H9 (cell line): ENCODE results near the gene PDGFB. TPM values are rescaled to one million over a fixed set of nuclear protein-coding genes. Genes with fewer than 3 reads are reported as not detected.

Source experiments
- DNase-seq: peaks from one replicate; pipeline ENCODE4 v3.0.0-alpha.2; 2017
- H2AFZ ChIP-seq: one replicate; pipeline ENCODE4 v1.6.1; 2013; ENCODE audit warnings: mild to moderate bottlenecking, low read length, control low read depth, moderate library complexity
- H2AK5ac ChIP-seq: 2 replicates; pipeline ENCODE4 v1.6.1; 2013; ENCODE audit warnings: low read length, control low read depth, mixed read lengths; ENCODE audit not compliant: insufficient read length
- H2BK120ac ChIP-seq: one replicate; pipeline ENCODE4 v1.6.1; 2013; ENCODE audit warnings: low read depth, mild to moderate bottlenecking, low read length, control low read depth, inconsistent platforms; ENCODE audit not compliant: poor library complexity, severe bottlenecking
- H2BK12ac ChIP-seq: 2 replicates; pipeline ENCODE4 v1.6.1; 2013; ENCODE audit warnings: low read length, control low read depth, mixed read lengths, low read depth; ENCODE audit not compliant: insufficient read length
- H2BK15ac ChIP-seq: 2 replicates; pipeline ENCODE4 v1.6.1; 2013; ENCODE audit warnings: low read depth, low read length, control low read depth
- H2BK20ac ChIP-seq: one replicate; pipeline ENCODE4 v1.6.1; 2013; ENCODE audit warnings: low read depth, mild to moderate bottlenecking, low read length, control low read depth, inconsistent platforms; ENCODE audit not compliant: poor library complexity, severe bottlenecking
- H2BK5ac ChIP-seq: 2 replicates; pipeline ENCODE4 v1.6.1; 2013; ENCODE audit warnings: low read length, control low read depth, mixed read lengths; ENCODE audit not compliant: insufficient read length
- H3K14ac ChIP-seq: 2 replicates; pipeline ENCODE4 v1.6.1; 2013; ENCODE audit warnings: low read length, control low read depth; ENCODE audit not compliant: insufficient read depth
- H3K18ac ChIP-seq: 2 replicates; pipeline ENCODE4 v1.6.1; 2013; ENCODE audit warnings: low read depth, mild to moderate bottlenecking, mixed read lengths, low read length, control low read depth; ENCODE audit not compliant: insufficient read length
- H3K23ac ChIP-seq: 2 replicates; pipeline ENCODE4 v1.6.1; 2013; ENCODE audit warnings: low read length, control low read depth, mixed read lengths, low read depth; ENCODE audit not compliant: insufficient read length
- H3K23me2 ChIP-seq: 2 replicates; pipeline ENCODE4 v1.6.1; 2013; ENCODE audit warnings: low read depth, mild to moderate bottlenecking, mixed read lengths, low read length, control low read depth; ENCODE audit not compliant: insufficient read length, poor library complexity, severe bottlenecking
- H3K27ac ChIP-seq: 2 replicates; pipeline ENCODE4 v1.5.1; 2013; ENCODE audit warnings: low read length, control low read depth, mixed read lengths, low read depth; ENCODE audit not compliant: insufficient read length
- H3K27me3 ChIP-seq: 2 replicates; pipeline ENCODE4 v1.6.1; 2013; ENCODE audit warnings: low read length, control low read depth, inconsistent platforms; ENCODE audit not compliant: insufficient read depth
- H3K4ac ChIP-seq: 2 replicates; pipeline ENCODE4 v1.6.1; 2013; ENCODE audit warnings: low read depth, mild to moderate bottlenecking, control low read depth, inconsistent platforms, low read length, moderate library complexity
- H3K4me1 ChIP-seq: 2 replicates; pipeline ENCODE4 v1.6.1; 2013; ENCODE audit warnings: low read length, control low read depth, inconsistent platforms; ENCODE audit not compliant: insufficient read depth
- H3K4me2 ChIP-seq: 2 replicates; pipeline ENCODE4 v1.6.1; 2013; ENCODE audit warnings: low read length, control low read depth, mixed read lengths; ENCODE audit not compliant: insufficient read length, insufficient read depth
- H3K56ac ChIP-seq: 2 replicates; pipeline ENCODE4 v1.6.1; 2013; ENCODE audit warnings: low read depth, mild to moderate bottlenecking, mixed read lengths, low read length, control low read depth; ENCODE audit not compliant: insufficient read length
- H3K79me1 ChIP-seq: 2 replicates; pipeline ENCODE4 v1.6.1; 2013; ENCODE audit warnings: low read depth, mild to moderate bottlenecking, moderate library complexity, low read length, control low read depth, inconsistent platforms; ENCODE audit not compliant: insufficient read depth, poor library complexity, severe bottlenecking
- H3K79me2 ChIP-seq: 2 replicates; pipeline ENCODE4 v1.6.1; 2013; ENCODE audit warnings: low read length, control low read depth, inconsistent platforms; ENCODE audit not compliant: insufficient read depth
- H3K9ac ChIP-seq: 2 replicates; pipeline ENCODE4 v1.6.1; 2013; ENCODE audit warnings: low read length, control low read depth, mixed read lengths; ENCODE audit not compliant: insufficient read length; ENCODE audit errors: extremely low read depth
- H3K9me3 ChIP-seq: one replicate; pipeline ENCODE4 v1.6.1; 2013; ENCODE audit warnings: low read depth, low read length, inconsistent platforms; ENCODE audit not compliant: control insufficient read depth
- H3T11ph ChIP-seq: one replicate; pipeline ENCODE4 v1.6.1; 2013; ENCODE audit warnings: mild to moderate bottlenecking, low read length, control low read depth, inconsistent platforms
- H4K20me1 ChIP-seq: one replicate; pipeline ENCODE4 v1.6.1; 2013; ENCODE audit not compliant: control insufficient read depth, insufficient read length, insufficient read depth
- H4K5ac ChIP-seq: 2 replicates; pipeline ENCODE4 v1.6.1; 2013; ENCODE audit warnings: low read depth, mild to moderate bottlenecking, mixed read lengths, low read length, control low read depth; ENCODE audit not compliant: insufficient read length
- H4K8ac ChIP-seq: replicated peaks from 2 replicates; pipeline ENCODE4 v1.6.1; 2013; ENCODE audit warnings: low read length, control low read depth, mixed read lengths, low read depth; ENCODE audit not compliant: insufficient read length
- H4K91ac ChIP-seq: 2 replicates; pipeline ENCODE4 v1.6.1; 2013; ENCODE audit warnings: low read depth, mild to moderate bottlenecking, moderate library complexity, mixed read lengths, low read length, control low read depth; ENCODE audit not compliant: insufficient read length
- H3K27ac Mint-ChIP-seq, 3 experiments: 2 replicates in 2 of 3; 3 replicates in 1 of 3; pipeline ENCODE4 v1.8.0; 2020 to 2021; ENCODE audit warnings: mixed read lengths in 3 of 3, mild to moderate bottlenecking in 1 of 3, moderate library complexity in 1 of 3
- H3K27me3 Mint-ChIP-seq: 2 replicates; pipeline ENCODE4 v1.8.0; 2021; ENCODE audit warnings: low read depth, mild to moderate bottlenecking, moderate library complexity, mixed read lengths
- H3K36me3 Mint-ChIP-seq, 3 experiments: 2 replicates in 2 of 3; 3 replicates in 1 of 3; pipeline ENCODE4 v1.8.0; 2020 to 2021; ENCODE audit warnings: low read depth in 3 of 3, mixed read lengths in 3 of 3; ENCODE audit not compliant: insufficient read depth in 1 of 3
- H3K4me1 Mint-ChIP-seq, 2 experiments: 2 replicates each; pipeline ENCODE4 v1.8.0; 2020; ENCODE audit warnings: mixed read lengths in 2 of 2
- H3K4me3 Mint-ChIP-seq, 2 experiments: 2 replicates in 1 of 2; 3 replicates in 1 of 2; pipeline ENCODE4 v1.8.0; 2020 to 2021; ENCODE audit warnings: mild to moderate bottlenecking in 2 of 2, mixed read lengths in 2 of 2, moderate library complexity in 1 of 2
- H3K9me3 Mint-ChIP-seq, 2 experiments: 2 replicates in 1 of 2; 3 replicates in 1 of 2; pipeline ENCODE4 v1.8.0; 2020; ENCODE audit warnings: mild to moderate bottlenecking in 2 of 2, mixed read lengths in 2 of 2, moderate library complexity in 1 of 2
- WGBS: extraction: QIAGEN DNeasy Blood & Tissue Kit; methylation state at CpG from one replicate; pipeline ENCODE4 v1.1.7; 2013; ENCODE audit warnings: missing lambda C conversion rate, low lambda C conversion rate, mixed read lengths; ENCODE audit not compliant: insufficient read length; ENCODE audit errors: extremely low coverage; 5-methylcytosine and 5-hydroxymethylcytosine counted together
- total RNA-seq: library from RNA; stranded (reverse); gene quantifications from 2 replicates; pipeline ENCODE4 v1.2.1, GENCODE V29; 2021
- TF ChIP-seq, protein P1 (sequence below): fragments of 200-600 bp; sonication (generic); conservative IDR thresholded peaks from 3 replicates; pipeline ENCODE4 v1.8.0; 2021; ENCODE audit warnings: antibody characterized with exemption, mild to moderate bottlenecking

Gene PDGFB
- total RNA-seq, 1 experiment from 2014 or later: 6.1 TPM

DNA sequence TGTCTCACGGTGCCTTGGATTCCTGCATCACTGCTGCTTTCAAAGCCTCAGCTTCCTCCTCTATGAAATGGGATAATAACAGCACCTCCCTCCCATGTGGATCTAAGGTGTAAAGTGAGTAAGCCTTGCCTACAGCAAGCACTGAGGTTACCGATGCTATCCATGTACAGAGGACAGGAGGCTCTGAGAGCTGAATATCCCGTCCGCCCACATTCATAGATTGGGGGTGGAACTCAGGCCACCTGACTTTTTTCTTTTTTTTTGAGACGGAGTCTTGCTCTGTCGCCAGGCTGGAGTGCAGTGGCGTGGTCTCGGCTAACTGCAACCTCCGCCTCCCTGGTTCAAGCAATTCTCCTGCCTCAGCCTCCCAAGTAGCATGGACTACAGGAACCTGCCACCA lies 12.5 kb downstream of the PDGFB start:
- Histone ChIP-seq H3K18ac (no peak overlapping the region), H2BK120ac (no peak overlapping the region), H4K91ac (no peak overlapping the region), H4K5ac (no peak overlapping the region), H3K23me2 (no peaks in the 10 kb centered on the region), H2AFZ (no peak overlapping the region), H3K9ac (no peak overlapping the region), H3K14ac (no peak overlapping the region), H2BK12ac (no peak overlapping the region), H3K79me2 (no peaks in the 10 kb centered on the region), H3K4me2 (no peak overlapping the region), H3K4ac (no peak overlapping the region), H2AK5ac (no peak overlapping the region), H3K4me1 (peaks cover 8% of the 10 kb centered on the region; the same call in 1 of the 2 replicates), H2BK5ac (no peak overlapping the region), H3K27ac (no peak overlapping the region), H3K9me3 (no peaks in the 10 kb centered on the region), H2BK20ac (no peak overlapping the region), H4K20me1 (no peaks in the 10 kb centered on the region), H2BK15ac (no peak overlapping the region), H3K79me1 (no peaks in the 10 kb centered on the region), H3K56ac (no peak overlapping the region), H4K8ac (no peak overlapping the region), H3T11ph (no peak overlapping the region), H3K23ac (no peak overlapping the region), H3K27me3 (no peaks in the 10 kb centered on the region; the same call in 1 of the 2 replicates)
- H3K36me3 Mint-ChIP-seq: peaks cover 0 to 7% (median 0%) of the 10 kb centered on the region in 3 experiments; a peak in 3 of 7 replicates
- H3K4me3 Mint-ChIP-seq: no peak overlapping the region
- TF ChIP-seq, protein P1, sequence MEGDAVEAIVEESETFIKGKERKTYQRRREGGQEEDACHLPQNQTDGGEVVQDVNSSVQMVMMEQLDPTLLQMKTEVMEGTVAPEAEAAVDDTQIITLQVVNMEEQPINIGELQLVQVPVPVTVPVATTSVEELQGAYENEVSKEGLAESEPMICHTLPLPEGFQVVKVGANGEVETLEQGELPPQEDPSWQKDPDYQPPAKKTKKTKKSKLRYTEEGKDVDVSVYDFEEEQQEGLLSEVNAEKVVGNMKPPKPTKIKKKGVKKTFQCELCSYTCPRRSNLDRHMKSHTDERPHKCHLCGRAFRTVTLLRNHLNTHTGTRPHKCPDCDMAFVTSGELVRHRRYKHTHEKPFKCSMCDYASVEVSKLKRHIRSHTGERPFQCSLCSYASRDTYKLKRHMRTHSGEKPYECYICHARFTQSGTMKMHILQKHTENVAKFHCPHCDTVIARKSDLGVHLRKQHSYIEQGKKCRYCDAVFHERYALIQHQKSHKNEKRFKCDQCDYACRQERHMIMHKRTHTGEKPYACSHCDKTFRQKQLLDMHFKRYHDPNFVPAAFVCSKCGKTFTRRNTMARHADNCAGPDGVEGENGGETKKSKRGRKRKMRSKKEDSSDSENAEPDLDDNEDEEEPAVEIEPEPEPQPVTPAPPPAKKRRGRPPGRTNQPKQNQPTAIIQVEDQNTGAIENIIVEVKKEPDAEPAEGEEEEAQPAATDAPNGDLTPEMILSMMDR: no peak
- DNase-seq: no peak
- peaks cover 58 to 70% of the 10 kb centered on the region in 2 experiments for H3K4me1 Mint-ChIP-seq
- no CpG with 5 or more reads among the region's 9 CpGs for WGBS
- H3K27ac Mint-ChIP-seq: no peak overlapping the region
- peaks cover 30% of the 10 kb centered on the region for H3K27me3 Mint-ChIP-seq
- no peaks in the 10 kb centered on the region; a peak in 2 of 5 replicates for H3K9me3 Mint-ChIP-seq
